ENCODE measurements around the gene IGF2R.
"Not testable (repeated sequence)": the region's sequence is repeated elsewhere in the genome, so short reads cannot be mapped to it uniquely, and the experiment has no call there.

Gene IGF2R

DNA sequence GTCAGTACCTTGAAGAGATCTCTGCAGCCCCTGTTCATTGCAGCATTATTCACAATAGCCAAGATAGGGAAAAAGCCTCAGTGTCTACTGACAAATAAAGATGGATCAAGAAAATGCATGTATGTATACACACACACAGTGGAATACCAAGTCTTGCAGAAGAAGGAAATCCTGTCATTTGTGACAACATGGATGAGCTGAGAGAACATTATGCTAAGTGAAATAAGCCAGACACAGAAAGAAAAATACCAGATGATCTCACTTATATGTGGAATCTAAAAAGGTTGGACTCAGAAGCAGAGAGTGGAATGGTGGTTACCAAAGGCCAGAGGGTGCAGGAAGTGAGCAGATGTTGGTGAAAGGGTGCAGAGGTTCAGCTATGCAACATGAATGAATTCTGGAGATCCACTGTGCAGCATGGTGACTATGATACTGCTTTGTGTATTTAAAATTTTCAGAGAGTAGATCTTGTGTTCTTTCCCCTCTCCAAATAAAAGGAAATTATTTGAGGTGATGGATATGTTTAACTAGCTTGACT, 141.8 kb downstream of the IGF2R start:
- H3K4me3 ChIP-seq (ENCODE audit: low read depth, low read length) = no peak overlapping the region
- DNase-seq (ENCODE audit: low read depth) = peak; percentile 84
- TF ChIP-seq, protein P1, sequence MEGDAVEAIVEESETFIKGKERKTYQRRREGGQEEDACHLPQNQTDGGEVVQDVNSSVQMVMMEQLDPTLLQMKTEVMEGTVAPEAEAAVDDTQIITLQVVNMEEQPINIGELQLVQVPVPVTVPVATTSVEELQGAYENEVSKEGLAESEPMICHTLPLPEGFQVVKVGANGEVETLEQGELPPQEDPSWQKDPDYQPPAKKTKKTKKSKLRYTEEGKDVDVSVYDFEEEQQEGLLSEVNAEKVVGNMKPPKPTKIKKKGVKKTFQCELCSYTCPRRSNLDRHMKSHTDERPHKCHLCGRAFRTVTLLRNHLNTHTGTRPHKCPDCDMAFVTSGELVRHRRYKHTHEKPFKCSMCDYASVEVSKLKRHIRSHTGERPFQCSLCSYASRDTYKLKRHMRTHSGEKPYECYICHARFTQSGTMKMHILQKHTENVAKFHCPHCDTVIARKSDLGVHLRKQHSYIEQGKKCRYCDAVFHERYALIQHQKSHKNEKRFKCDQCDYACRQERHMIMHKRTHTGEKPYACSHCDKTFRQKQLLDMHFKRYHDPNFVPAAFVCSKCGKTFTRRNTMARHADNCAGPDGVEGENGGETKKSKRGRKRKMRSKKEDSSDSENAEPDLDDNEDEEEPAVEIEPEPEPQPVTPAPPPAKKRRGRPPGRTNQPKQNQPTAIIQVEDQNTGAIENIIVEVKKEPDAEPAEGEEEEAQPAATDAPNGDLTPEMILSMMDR (conservative IDR thresholded peaks at IDR 0.05; ENCODE audit: low read depth, low read length) = no peak

DNA sequence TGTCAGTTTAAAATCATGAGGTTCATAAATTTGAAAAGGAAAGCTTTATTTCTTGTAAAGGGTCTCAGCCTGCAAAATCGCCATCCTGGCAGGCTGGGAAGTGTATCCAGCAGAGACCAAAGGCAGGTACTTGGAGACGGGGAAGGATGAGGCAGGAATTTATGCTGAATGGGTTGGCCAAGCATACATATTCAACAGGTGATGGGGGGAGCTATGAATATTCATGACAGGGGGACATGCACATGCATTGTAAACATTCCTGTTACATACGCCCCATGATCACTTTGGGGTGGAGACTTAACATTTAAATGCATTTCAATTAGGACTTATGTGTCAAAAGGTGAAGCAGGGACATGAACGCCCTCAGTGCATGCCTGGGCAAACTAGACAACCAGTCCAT, 142.9 kb downstream of the IGF2R start:
- DNase-seq (ENCODE audit: low read depth) = no peak
- TF ChIP-seq, protein P1 (conservative IDR thresholded peaks at IDR 0.05; ENCODE audit: low read depth, low read length) = no peak

DNA sequence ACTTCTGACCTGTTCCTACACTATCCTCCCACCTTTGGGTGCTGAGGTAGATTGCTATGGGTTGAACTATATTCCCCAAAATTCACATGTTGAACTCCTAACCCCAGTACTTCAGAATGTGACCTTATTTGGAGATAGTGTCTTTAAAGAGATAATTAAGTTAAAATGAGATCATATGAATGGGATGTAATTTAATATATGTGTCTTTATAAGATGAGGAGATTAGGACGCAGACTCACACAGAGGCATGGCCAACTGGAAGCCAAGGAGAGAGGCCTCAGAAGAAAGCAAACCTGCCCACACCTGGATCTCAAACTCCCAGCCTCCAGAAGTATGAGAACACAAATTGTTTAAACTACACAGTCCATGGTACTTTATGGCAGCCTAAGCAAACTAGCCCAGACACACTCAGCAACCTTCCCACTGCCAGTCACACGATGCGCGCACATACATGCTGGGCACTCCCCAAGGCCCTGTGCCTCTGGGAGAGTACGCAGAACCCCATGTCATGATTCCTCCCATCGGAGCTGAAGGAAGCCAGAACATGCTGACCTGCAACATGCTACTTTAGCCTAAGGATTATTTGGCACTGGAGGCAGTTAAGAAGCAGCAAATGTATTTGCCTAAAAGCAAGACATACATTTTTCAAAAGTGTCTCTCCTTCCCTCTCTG, 143.9 kb downstream of the IGF2R start:
- TF ChIP-seq, protein P1 (conservative IDR thresholded peaks at IDR 0.05; ENCODE audit: low read depth, low read length) = no peak
- H3K4me3 ChIP-seq (ENCODE audit: low read depth, low read length) = no peak overlapping the region
- DNase-seq (ENCODE audit: low read depth) = no peak

More for the DNA sequence above, 142.9 kb downstream of the IGF2R start:
- H3K4me3 ChIP-seq (ENCODE audit: low read depth, low read length) = no peak overlapping the region

DNA sequence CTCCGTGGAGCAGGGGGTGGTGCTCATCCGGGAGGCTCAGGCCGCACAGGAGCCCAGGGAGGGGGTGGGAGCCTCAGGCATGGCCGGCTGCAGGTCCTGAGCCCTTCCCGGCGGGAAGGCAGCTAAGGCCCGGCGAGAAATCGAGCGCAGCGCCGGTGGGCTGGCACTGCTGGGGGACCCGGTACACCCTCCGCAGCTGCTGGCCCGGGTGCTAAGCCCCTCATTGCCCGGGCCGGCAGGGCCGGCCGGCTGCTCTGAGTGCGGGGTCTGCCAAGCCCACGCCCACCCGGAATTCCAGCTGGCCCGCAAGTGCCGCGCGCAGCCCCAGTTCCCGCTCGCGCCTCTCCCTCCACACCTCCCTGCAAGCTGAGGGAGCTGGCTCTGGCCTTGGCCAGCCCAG, 145.7 kb downstream of the IGF2R start:
- DNase-seq (ENCODE audit: low read depth); H3K4me3 ChIP-seq (ENCODE audit: low read depth, low read length): not testable (repeated sequence)

DNA sequence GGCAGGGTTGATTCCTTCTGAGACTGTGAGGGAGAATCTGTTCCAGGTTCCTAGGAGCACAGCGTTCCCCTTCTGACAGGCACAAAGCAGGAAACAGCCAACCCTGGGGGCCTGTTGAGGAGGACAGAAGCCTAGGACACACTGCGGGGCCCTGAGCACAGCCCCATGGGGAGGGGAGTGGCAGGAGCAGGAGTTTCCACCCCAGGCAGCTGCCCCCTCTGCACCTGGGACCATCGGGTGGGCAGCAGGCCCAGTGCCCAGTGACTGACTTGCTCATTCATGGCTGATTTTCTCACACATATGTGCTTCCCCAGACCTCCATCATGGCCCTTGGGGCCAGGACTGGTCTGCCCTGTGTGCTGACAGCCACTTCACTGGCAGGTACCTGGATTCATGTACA, 146.5 kb downstream of the IGF2R start:
- H3K4me3 ChIP-seq (ENCODE audit: low read depth, low read length) = no peak overlapping the region
- DNase-seq (ENCODE audit: low read depth) = no peak
- TF ChIP-seq, protein P1 (conservative IDR thresholded peaks at IDR 0.05; ENCODE audit: low read depth, low read length) = no peak

DNA sequence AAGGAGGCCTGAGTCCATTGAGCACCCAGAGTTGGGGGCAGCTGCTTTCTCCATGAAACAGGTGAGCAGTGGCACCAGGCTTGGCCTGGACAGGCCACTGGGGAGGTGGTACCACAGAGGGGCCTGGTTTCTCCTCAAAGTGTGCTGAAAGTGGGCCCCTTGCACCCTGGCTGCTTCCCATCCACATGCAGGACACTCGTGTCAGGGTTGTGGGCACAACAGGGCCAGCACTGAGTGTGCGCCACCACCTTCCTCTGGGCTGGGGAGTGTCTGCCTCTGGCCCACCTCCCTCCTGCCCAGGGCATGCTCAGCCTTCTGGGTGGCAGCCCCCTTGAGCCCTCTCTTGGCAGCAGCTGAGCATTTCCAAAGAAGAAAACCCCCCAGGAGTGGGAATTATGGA, 147.5 kb downstream of the IGF2R start:
- TF ChIP-seq, protein P1 (conservative IDR thresholded peaks at IDR 0.05; ENCODE audit: low read depth, low read length) = no peak
- H3K4me3 ChIP-seq (ENCODE audit: low read depth, low read length) = no peak overlapping the region
- no peak for DNase-seq (ENCODE audit: low read depth)

DNA sequence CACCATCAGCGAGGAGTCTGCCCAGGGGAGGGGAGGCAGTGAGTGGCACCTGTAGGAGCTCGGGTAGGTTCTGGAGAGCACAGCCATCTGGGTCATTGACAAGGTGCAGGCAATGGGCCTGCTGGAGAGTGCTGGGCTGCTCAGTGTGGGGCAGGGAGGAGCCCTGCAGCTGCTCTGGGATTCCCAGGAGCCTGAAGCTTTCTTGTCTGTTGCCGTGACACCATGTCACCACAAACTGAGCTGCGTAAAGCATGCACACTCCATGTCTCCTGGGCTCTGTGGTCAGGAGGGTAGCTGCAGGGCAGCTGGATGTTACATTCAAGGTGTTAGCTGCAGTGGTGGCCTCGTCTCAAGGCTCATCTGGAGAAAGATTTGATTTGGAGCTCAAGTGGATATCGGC, 148.3 kb downstream of the IGF2R start:
- no peak for DNase-seq (ENCODE audit: low read depth)
- no peak overlapping the region for H3K4me3 ChIP-seq (ENCODE audit: low read depth, low read length)
- TF ChIP-seq, protein P1 (conservative IDR thresholded peaks at IDR 0.05; ENCODE audit: low read depth, low read length) = no peak

Data from choroid plexus epithelial cell (primary cell).